A549 (cell line): Measurements from ENCODE around the gene KRT37. TPM values are rescaled to one million over a fixed set of nuclear protein-coding genes. Genes with fewer than 3 reads are reported as not detected.
A peak's percentile ranks its signal among the peaks of the same experiment; 100 is the strongest.

Experiments
- ATAC-seq, 2 experiments: fragments of 200-7000 bp in 1 of 2; fragments of >200 bp in 1 of 2; cut with Nextera tagmentation in 1 of 2; cut with Tn5 transposase in 1 of 2; 3 replicates each; pipeline versions ENCODE4 v1.8.0 to v1.9.1; 2018 to 2020; ENCODE audit warnings: mild to moderate bottlenecking in 1 of 2, moderate library complexity in 1 of 2
- CTCF ChIA-PET: fragments of 300-600 bp; sonication (Branson Sonifier 250); formaldehyde crosslinking; extraction: SDS; loops from one replicate; lab custom pipeline; 2021; ENCODE audit warnings: antibody characterized with exemption, inconsistent platforms; lab: Yijun Ruan, JAX
- POLR2A ChIA-PET: fragments of 350-600 bp; formaldehyde crosslinking; extraction: SDS; loops from one replicate; lab custom pipeline; 2021; ENCODE audit warnings: antibody characterized with exemption, inconsistent platforms; lab: Yijun Ruan, JAX
- DNase-seq, 2 experiments: peaks; one replicate each; pipeline versions ENCODE4 v3.0.0 to v3.0.0-alpha.2; 2011 to 2016; ENCODE audit warnings: low read depth in 1 of 2, low spot score in 1 of 2
- FAIRE-seq: peaks from 2 replicates; lab custom pipeline; 2011; peaks lifted over from hg19 to GRCh38; lab: Jason Lieb, UNC
- H3K27ac ChIP-seq, 2 experiments: fragments of >200 bp; sonication (Bioruptor Twin); formaldehyde crosslinking; 3 replicates each; pipeline ENCODE4 v1.5.1; 2016 to 2017
- H3K4me1 ChIP-seq: fragments of >200 bp; sonication (Bioruptor Twin); formaldehyde crosslinking; 3 replicates; pipeline ENCODE4 v1.6.1; 2016
- H3K4me2 ChIP-seq: fragments of >200 bp; sonication (Bioruptor Twin); formaldehyde crosslinking; 3 replicates; pipeline ENCODE4 v1.6.1; 2016
- H3K4me3 ChIP-seq: fragments of >200 bp; sonication (Bioruptor Twin); formaldehyde crosslinking; 3 replicates; pipeline ENCODE4 v1.5.1; 2016
- H3K9me3 ChIP-seq: fragments of >200 bp; sonication (Bioruptor Twin); formaldehyde crosslinking; 3 replicates; pipeline ENCODE4 v1.6.1; 2016
- BHLHE40 ChIP-seq: IDR thresholded peaks from 2 replicates; pipeline ENCODE4 v1.6.1; 2012; ENCODE audit warnings: low read depth, low read length, inconsistent platforms
- CTCF ChIP-seq: fragments of >200 bp; sonication (Bioruptor Twin); formaldehyde crosslinking; IDR thresholded peaks from 3 replicates; pipeline ENCODE4 v1.5.1; 2016
- FOSL2 ChIP-seq, 2 experiments: fragments of 450-650 bp in 1 of 2; fragments of >200 bp in 1 of 2; sonication (Bioruptor Twin) in 1 of 2; formaldehyde crosslinking; IDR thresholded peaks; 2 replicates each; pipeline versions ENCODE4 v1.5.0 to v1.6.1; 2016 to 2020; ENCODE audit warnings: mild to moderate bottlenecking in 1 of 2, moderate library complexity in 1 of 2
- GATA3 ChIP-seq: IDR thresholded peaks from 2 replicates; pipeline ENCODE4 v1.6.1; 2012; ENCODE audit warnings: borderline replicate concordance
- HOXA7 ChIP-seq: fragments of 250-450 bp; sonication (Bioruptor Pico); IDR thresholded peaks from 2 replicates; pipeline ENCODE4 v1.5.0; 2020; ENCODE audit warnings: mild to moderate bottlenecking, moderate library complexity
- HOXB13 ChIP-seq: fragments of 250-450 bp; sonication (Bioruptor Pico); IDR thresholded peaks from 2 replicates; pipeline ENCODE4 v1.5.0; 2020; ENCODE audit warnings: low read depth, mild to moderate bottlenecking, moderate library complexity
- JUNB ChIP-seq: fragments of >200 bp; sonication (Bioruptor Twin); formaldehyde crosslinking; IDR thresholded peaks from 2 replicates; pipeline ENCODE4 v1.6.1; 2016
- KDM5A ChIP-seq: fragments of 200-600 bp; sonication (generic); IDR thresholded peaks from 2 replicates; pipeline ENCODE4 v1.6.1; 2016; ENCODE audit warnings: antibody characterized with exemption, mild to moderate bottlenecking
- MAFK ChIP-seq: fragments of 450-650 bp; IDR thresholded peaks from 2 replicates; pipeline ENCODE4 v1.6.1; 2014; ENCODE audit not compliant: partially characterized antibody
- MYC ChIP-seq: IDR thresholded peaks from 2 replicates; pipeline ENCODE4 v1.6.1; 2012; ENCODE audit warnings: mild to moderate bottlenecking, inconsistent platforms, low read length, improper control_type of control experiment, borderline replicate concordance
- NFE2L2 ChIP-seq: fragments of 150-350 bp; conservative IDR thresholded peaks from 2 replicates; pipeline ENCODE4 v1.6.1; 2014; ENCODE audit warnings: low read length
- POLR2AphosphoS2 ChIP-seq: conservative IDR thresholded peaks from 2 replicates; pipeline ENCODE4 v1.6.1; 2012; ENCODE audit warnings: low read length, improper control_type of control experiment, inconsistent platforms
- RARB ChIP-seq: fragments of 250-450 bp; sonication (Bioruptor Pico); IDR thresholded peaks from 2 replicates; pipeline ENCODE4 v1.8.0; 2021; ENCODE audit warnings: mild to moderate bottlenecking, moderate library complexity
- RNF2 ChIP-seq: fragments of 200-600 bp; sonication (generic); IDR thresholded peaks from 2 replicates; pipeline ENCODE4 v1.6.1; 2016; ENCODE audit warnings: low read depth, mild to moderate bottlenecking, antibody characterized with exemption, moderate library complexity, borderline replicate concordance
- TP53 ChIP-seq: fragments of 250-450 bp; sonication (Bioruptor Pico); IDR thresholded peaks from 2 replicates; pipeline ENCODE4 v1.5.0; 2021; ENCODE audit warnings: mild to moderate bottlenecking, moderate library complexity
- WGBS: methylation state at CpG from one replicate; pipeline ENCODE4 v1.1.6; 2017; ENCODE audit errors: missing lambda C conversion rate; 5-methylcytosine and 5-hydroxymethylcytosine counted together
- polyA plus RNA-seq, 4 experiments: library from polyadenylated mRNA; depleted of rRNA in 3 of 4; stranded (reverse); fragments of >200 nt; fragmentation: RNase III in 1 of 4; extraction: RNeasy Plus Mini Kit Qiagen cat#74134 plus additional on column Dnase treatment in 1 of 4; gene quantifications; 2 replicates in 3 of 4; 3 replicates in 1 of 4; pipeline ENCODE4 v1.2.3, GENCODE V29; 2011 to 2017

The KRT37 gene
- polyA plus RNA-seq, 2 of the 4 experiments (the other 2 are of a cell fraction): not detected

- 35% methylated on average over 2 of the region's 2 CpGs for WGBS
- no peaks in the 10 kb centered on the region for H3K4me1 ChIP-seq
- TF ChIP-seq GATA3 (no peak), MAFK (peak; percentile 34)
- no peak overlapping the region for H3K4me3 ChIP-seq
- ChIA-PET POLR2A (no interaction called here), CTCF (interaction anchor here (1.1 to 3.0 kb wide), 4 partner anchors 12 to 196 kb away, joined by 3 to 13 read pairs (median 4); no protein-coding TSS in a partner anchor)
- no peak for DNase-seq
- H3K9me3 ChIP-seq: no peaks in the 10 kb centered on the region
- no peak for ATAC-seq
- FAIRE-seq: no peak
- H3K27ac ChIP-seq: no peak overlapping the region
- no peak overlapping the region for H3K4me2 ChIP-seq
Observed at GRCh38 chr17:41451154-41451728, 26.9 kb upstream of the KRT37 start.

GRCh38 chr17:41449008-41449407 lies 24.6 kb upstream of the KRT37 start:
- Histone ChIP-seq H3K9me3 (no peaks in the 10 kb centered on the region), H3K4me2 (no peak overlapping the region), H3K27ac (no peak overlapping the region)
- ATAC-seq (no peak; a peak in 2 of 6 replicates), FAIRE-seq (no peak)
- 51% methylated on average over 6 of the region's 6 CpGs for WGBS
- no peak for TF ChIP-seq HOXA7 (CRISPR knock-in tag)
- TF ChIP-seq, all 56 proteins: peak for 0
- DNase-seq: no peak
- Histone ChIP-seq H3K4me3 (no peak overlapping the region), H3K4me1 (no peaks in the 10 kb centered on the region)
- POLR2A ChIA-PET: no interaction called here
- CTCF ChIA-PET: interaction anchor here (0.9 to 3.0 kb wide), 5 partner anchors 9 to 200 kb away, joined by 3 to 15 read pairs (median 5); no protein-coding TSS in a partner anchor

GRCh38 chr17:41448506-41448905 lies 24.1 kb upstream of the KRT37 start:
- FAIRE-seq (no peak), ATAC-seq (no peak), DNase-seq (no peak)
- no peak overlapping the region for H3K4me2 ChIP-seq
- no peak for TF ChIP-seq CTCF
- no peak overlapping the region for H3K27ac ChIP-seq
- H3K9me3 ChIP-seq: no peaks in the 10 kb centered on the region
- CTCF ChIA-PET: interaction anchor here (0.9 to 3.0 kb wide), 5 partner anchors 9 to 200 kb away, joined by 3 to 15 read pairs (median 5); no protein-coding TSS in a partner anchor
- 50% methylated on average over 2 of the region's 2 CpGs for whole genome bisulfite sequencing
- no peaks in the 10 kb centered on the region for H3K4me1 ChIP-seq
- POLR2A ChIA-PET: no interaction called here
- H3K4me3 ChIP-seq: no peak overlapping the region

GRCh38 chr17:41446806-41447205 lies 22.4 kb upstream of the KRT37 start:
- H3K9me3 ChIP-seq: no peaks in the 10 kb centered on the region
- no peak overlapping the region for H3K4me3 ChIP-seq
- ATAC-seq (no peak), DNase-seq (no peak), FAIRE-seq (peak; percentile 63)
- CTCF ChIA-PET: interaction anchor here (1.0 to 3.0 kb wide), 4 partner anchors 9 to 103 kb away, joined by 3 to 15 read pairs (median 5); no protein-coding TSS in a partner anchor
- POLR2A ChIA-PET: interaction anchor here (0.7 kb wide), 1 partner anchor 543 kb away, joined by 9 read pairs; no protein-coding TSS in a partner anchor
- TF ChIP-seq JUNB (no peak), KDM5A (no peak), HOXA7 (CRISPR knock-in tag) (no peak), RARB (no peak), NFE2L2 (no peak), FOSL2 (IDR thresholded peaks at IDR 0.05) (no peak), FOSL2 (CRISPR knock-in tag; IDR thresholded peaks at IDR 0.05) (no peak), HOXB13 (no peak), TP53 (no peak), POLR2AphosphoS2 (no peak), BHLHE40 (no peak), GATA3 (no peak), MYC (no peak), RNF2 (no peak)
- 35% methylated on average over 2 of the region's 2 CpGs for WGBS
- H3K27ac ChIP-seq: no peak overlapping the region
- no peak overlapping the region for H3K4me2 ChIP-seq
- H3K4me1 ChIP-seq: no peaks in the 10 kb centered on the region
